ENCODE results near the gene RAX.

The RAX gene

GRCh38 chr18:59272891-59273758 is at the start of gene RAX:
Gene RAX, minus strand, starts transcription at chr18:59273454. Its CDS starts 248 bp downstream, at chr18:59273206.
- FAIRE-seq = no peak
- DNase-seq (ENCODE audit: low spot score) = no peak

GRCh38 chr18:59318460-59319050 is 45.3 kb upstream of the RAX start, which contains the start of gene CPLX4:
Gene CPLX4, minus strand, starts transcription at chr18:59318649. Its CDS starts 187 bp downstream, at chr18:59318462.
- no peak for FAIRE-seq
- no peak for DNase-seq (ENCODE audit: low spot score)

- no peak for DNase-seq (ENCODE audit: low spot score)
- FAIRE-seq = no peak
Observed at GRCh38 chr18:59311631-59312030, 38.4 kb upstream of the RAX start.

GRCh38 chr18:59308938-59309260 is 35.6 kb upstream of the RAX start:
- FAIRE-seq = no peak
- no peak for DNase-seq (ENCODE audit: low spot score)

GRCh38 chr18:59308248-59308937 is 35.1 kb upstream of the RAX start:
- FAIRE-seq (no peak), DNase-seq (ENCODE audit: low spot score) (peak; percentile 84)

GRCh38 chr18:59306640-59307039 is 33.4 kb upstream of the RAX start:
- FAIRE-seq = no peak

GRCh38 chr18:59305295-59305694 is 32.0 kb upstream of the RAX start:
- FAIRE-seq (no peak), DNase-seq (ENCODE audit: low spot score) (no peak)

More at GRCh38 chr18:59306640-59307039, 33.4 kb upstream of the RAX start:
- DNase-seq (ENCODE audit: low spot score) = no peak

GRCh38 chr18:59303656-59304195 is 30.5 kb upstream of the RAX start:
- DNase-seq (ENCODE audit: low spot score) = no peak
- FAIRE-seq = no peak

GRCh38 chr18:59303006-59303405 is 29.8 kb upstream of the RAX start:
- DNase-seq (ENCODE audit: low spot score) = no peak
- no peak for FAIRE-seq

- FAIRE-seq = no peak
- no peak for DNase-seq (ENCODE audit: low spot score)
Observed at GRCh38 chr18:59301929-59302328, 28.7 kb upstream of the RAX start.

GRCh38 chr18:59300676-59301285 is 27.5 kb upstream of the RAX start:
- FAIRE-seq (no peak), DNase-seq (ENCODE audit: low spot score) (no peak)

GRCh38 chr18:59298871-59299270 is 25.6 kb upstream of the RAX start:
- FAIRE-seq = no peak
- DNase-seq (ENCODE audit: low spot score) = no peak

GRCh38 chr18:59293317-59293716 is 20.1 kb upstream of the RAX start:
- DNase-seq (ENCODE audit: low spot score) (no peak), FAIRE-seq (no peak)

- FAIRE-seq (no peak), DNase-seq (ENCODE audit: low spot score) (no peak)
Observed at GRCh38 chr18:59286341-59286740, 13.1 kb upstream of the RAX start.

- FAIRE-seq (no peak), DNase-seq (ENCODE audit: low spot score) (no peak)
Observed at GRCh38 chr18:59282341-59282740, 9.1 kb upstream of the RAX start.

- DNase-seq (ENCODE audit: low spot score) = no peak
- FAIRE-seq = no peak
Observed at GRCh38 chr18:59279722-59280121, 6.5 kb upstream of the RAX start.

- FAIRE-seq (no peak), DNase-seq (ENCODE audit: low spot score) (no peak)
Observed at GRCh38 chr18:59279193-59279592, 5.9 kb upstream of the RAX start.

GRCh38 chr18:59278793-59279192 is 5.5 kb upstream of the RAX start:
- no peak for FAIRE-seq
- no peak for DNase-seq (ENCODE audit: low spot score)

GRCh38 chr18:59276047-59276446 is 2.8 kb upstream of the RAX start:
- DNase-seq (ENCODE audit: low spot score) = no peak
- FAIRE-seq = no peak

GRCh38 chr18:59275406-59275949 is 2.2 kb upstream of the RAX start:
- no peak for DNase-seq (ENCODE audit: low spot score)
- FAIRE-seq = no peak

- no peak for DNase-seq (ENCODE audit: low spot score)
- no peak for FAIRE-seq
Observed at GRCh38 chr18:59274533-59274928, 1.3 kb upstream of the RAX start.

All from urothelium cell line (cell line).